ENCODE data around the gene TMEM184A. TPM values are rescaled to one million over a fixed set of nuclear protein-coding genes. Genes with fewer than 3 reads are reported as not detected.
A peak's percentile ranks its signal among the peaks of the same experiment; 100 is the strongest.

TMEM184A gene
- total and polyA plus RNA-seq, 11 donors = 0.19 to 0.99 (median 0.47) TPM

DNA sequence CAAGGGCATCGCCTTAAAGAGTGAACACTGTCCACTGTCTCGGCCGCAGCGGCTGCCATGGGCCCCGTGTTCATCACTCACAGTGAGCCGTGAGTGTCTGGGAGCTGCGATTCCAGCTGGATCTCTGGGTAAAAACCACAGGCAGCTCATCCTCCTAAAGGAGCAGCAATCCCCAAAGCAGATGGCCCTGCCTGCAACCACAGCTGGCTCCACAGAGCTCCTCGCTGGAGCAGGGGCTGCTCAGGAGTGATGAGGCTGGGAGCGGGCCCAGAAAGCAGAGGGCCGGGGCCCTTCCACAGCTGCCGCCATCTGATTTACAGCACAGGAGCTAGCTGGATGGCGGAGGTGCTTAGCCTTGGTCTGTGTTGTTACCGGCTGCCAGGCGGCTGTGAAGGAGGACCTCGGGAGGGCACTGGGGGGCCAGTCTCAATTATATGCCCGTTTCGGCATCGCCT, 6.6 kb upstream of the TMEM184A start:
- DNase-seq = peak in 1 of 5 donors; percentile 44

DNA sequence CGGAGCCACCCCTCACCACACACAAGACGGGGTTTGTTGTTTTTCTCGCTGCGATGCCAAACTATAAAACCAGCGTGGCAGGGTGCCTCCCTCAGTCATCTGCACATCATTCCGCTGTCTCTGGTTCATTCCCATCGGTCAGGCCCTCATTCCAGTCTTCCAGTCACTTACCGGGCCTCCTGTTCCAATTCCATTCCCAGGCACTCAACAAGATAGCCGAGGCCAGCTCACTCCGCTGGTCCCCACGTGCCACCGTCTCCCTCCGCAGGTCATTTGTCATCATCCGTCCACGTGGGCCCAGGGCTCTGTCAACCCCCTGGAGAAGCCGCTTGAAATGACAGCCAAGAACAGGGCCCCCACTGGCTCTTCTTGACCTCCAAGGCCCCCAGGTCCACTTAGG, 6.1 kb upstream of the TMEM184A start:
- Histone ChIP-seq H3K9me3 (no peaks in the 10 kb centered on the region), H3K27me3 (no peaks in the 10 kb centered on the region), H3K4me1 (peaks cover 0 to 11% (median 0%) of the 10 kb centered on the region in 12 donors), H3K27ac (no peak overlapping the region), H3K36me3 (peaks cover 0 to 18% (median 11%) of the 10 kb centered on the region in 9 donors), H3K4me3 (no peak overlapping the region)
- no peak for ATAC-seq
- peak in 1 of 5 donors; percentile 27 for DNase-seq
- TF ChIP-seq, protein P1, sequence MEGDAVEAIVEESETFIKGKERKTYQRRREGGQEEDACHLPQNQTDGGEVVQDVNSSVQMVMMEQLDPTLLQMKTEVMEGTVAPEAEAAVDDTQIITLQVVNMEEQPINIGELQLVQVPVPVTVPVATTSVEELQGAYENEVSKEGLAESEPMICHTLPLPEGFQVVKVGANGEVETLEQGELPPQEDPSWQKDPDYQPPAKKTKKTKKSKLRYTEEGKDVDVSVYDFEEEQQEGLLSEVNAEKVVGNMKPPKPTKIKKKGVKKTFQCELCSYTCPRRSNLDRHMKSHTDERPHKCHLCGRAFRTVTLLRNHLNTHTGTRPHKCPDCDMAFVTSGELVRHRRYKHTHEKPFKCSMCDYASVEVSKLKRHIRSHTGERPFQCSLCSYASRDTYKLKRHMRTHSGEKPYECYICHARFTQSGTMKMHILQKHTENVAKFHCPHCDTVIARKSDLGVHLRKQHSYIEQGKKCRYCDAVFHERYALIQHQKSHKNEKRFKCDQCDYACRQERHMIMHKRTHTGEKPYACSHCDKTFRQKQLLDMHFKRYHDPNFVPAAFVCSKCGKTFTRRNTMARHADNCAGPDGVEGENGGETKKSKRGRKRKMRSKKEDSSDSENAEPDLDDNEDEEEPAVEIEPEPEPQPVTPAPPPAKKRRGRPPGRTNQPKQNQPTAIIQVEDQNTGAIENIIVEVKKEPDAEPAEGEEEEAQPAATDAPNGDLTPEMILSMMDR (IDR thresholded peaks at IDR 0.05) = no peak
- no peak for TF ChIP-seq POLR2A (IDR thresholded peaks at IDR 0.05)
- 51 to 56% (median 55%) methylated on average over 16 of the region's 16 CpGs for WGBS, 4 donors
- intact Hi-C loops (cut with DNase I) = no loop called here

More for the DNA sequence above, 6.6 kb upstream of the TMEM184A start:
- Histone ChIP-seq H3K27me3 (no peaks in the 10 kb centered on the region), H3K36me3 (peaks cover 0 to 23% (median 16%) of the 10 kb centered on the region in 9 donors), H3K27ac (no peak overlapping the region), H3K4me1 (peaks cover 0 to 11% (median 0%) of the 10 kb centered on the region in 12 donors), H3K9me3 (no peaks in the 10 kb centered on the region), H3K4me3 (no peak overlapping the region)
- WGBS, 4 donors = 76 to 81% (median 79%) methylated on average over 10 to 18 of the region's 18 CpGs
- ATAC-seq = no peak
- intact Hi-C loops (cut with DNase I) = no loop called here
- no peak for TF ChIP-seq POLR2A (IDR thresholded peaks at IDR 0.05)
- TF ChIP-seq, protein P1 (IDR thresholded peaks at IDR 0.05) = no peak

GRCh38 chr7:1561036-1561940, 5.3 kb upstream of the TMEM184A start:
- ATAC-seq = no peak
- intact Hi-C loops (cut with DNase I) = no loop called here
- peak in 2 of 5 donors; percentile 21 to 47 for DNase-seq
- Histone ChIP-seq H3K27me3 (no peaks in the 10 kb centered on the region), H3K9me3 (no peaks in the 10 kb centered on the region), H3K4me3 (no peak overlapping the region), H3K4me1 (peaks cover 0 to 12% (median 1%) of the 10 kb centered on the region in 12 donors), H3K27ac (no peak overlapping the region), H3K36me3 (peaks cover 0 to 9% (median 5%) of the 10 kb centered on the region in 9 donors)
- 84 to 87% (median 85%) methylated on average over 34 of the region's 34 CpGs for WGBS, 4 donors
- TF ChIP-seq, protein P1 (IDR thresholded peaks at IDR 0.05) = no peak
- TF ChIP-seq POLR2A (IDR thresholded peaks at IDR 0.05) = no peak

DNA sequence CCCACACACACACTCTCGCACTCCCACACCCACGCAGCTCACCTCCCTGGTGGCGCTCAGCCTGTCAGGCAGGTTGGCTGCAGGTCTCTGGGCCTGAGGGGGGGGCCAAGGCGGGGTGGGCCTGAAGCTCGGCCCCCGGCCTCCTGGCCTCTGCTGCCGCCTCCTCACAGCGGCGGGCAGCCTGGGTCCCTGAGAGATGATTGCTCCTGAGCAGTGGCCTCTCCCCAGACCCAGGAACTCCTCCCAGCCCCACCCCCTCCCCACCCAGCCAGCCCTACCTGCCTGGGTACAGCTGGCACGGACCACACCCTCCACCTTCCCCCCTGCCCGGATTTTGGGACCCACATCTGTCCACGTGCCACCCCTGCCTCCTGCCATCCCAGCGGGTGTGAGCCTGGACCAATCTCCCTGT, 4.6 kb upstream of the TMEM184A start:
- Histone ChIP-seq H3K36me3 (peaks cover 0 to 7% (median 0%) of the 10 kb centered on the region in 9 donors), H3K9me3 (no peaks in the 10 kb centered on the region), H3K4me3 (no peak overlapping the region), H3K27ac (no peak overlapping the region), H3K27me3 (peaks cover 0 to 3% (median 0%) of the 10 kb centered on the region in 9 donors), H3K4me1 (peaks cover 0 to 18% (median 7%) of the 10 kb centered on the region in 12 donors)
- DNase-seq (peak in 2 of 5 donors; percentile 28 to 38), ATAC-seq (no peak)
- intact Hi-C loops (cut with DNase I) = no loop called here
- no peak for TF ChIP-seq POLR2A (IDR thresholded peaks at IDR 0.05)
- TF ChIP-seq, protein P1 (IDR thresholded peaks at IDR 0.05) = no peak
- WGBS, 4 donors = 84 to 93% (median 88%) methylated on average over 9 to 13 of the region's 13 CpGs

Data from heart left ventricle (tissue), 16 donors.